B cell (primary cell): ENCODE measurements around the gene CACNA1D. TPM values are rescaled to one million over a fixed set of nuclear protein-coding genes. Genes with fewer than 3 reads are reported as not detected.

Experiments
- ATAC-seq: fragments of 200-7000 bp; cut with Tn5 transposase; one replicate; pipeline ENCODE4 v1.10.0; 2021; ENCODE audit warnings: low read depth, mild to moderate bottlenecking, moderate number of reproducible peaks, moderate library complexity
- CTCF ChIA-PET: fragments of 350-600 bp; sonication (Branson Sonifier 250); formaldehyde crosslinking; loops from one replicate; lab custom pipeline; 2021; ENCODE audit warnings: antibody characterized with exemption, inconsistent platforms; lab: Charles Lee
- POLR2A ChIA-PET: fragments of 350-600 bp; sonication (Branson Sonifier 250); formaldehyde crosslinking; loops from one replicate; lab custom pipeline; 2021; ENCODE audit warnings: antibody characterized with exemption; lab: Charles Lee
- DNase-seq: peaks from one replicate; pipeline ENCODE4 v3.0.0; 2013
- H2AFZ ChIP-seq: 2 replicates; pipeline ENCODE4 v1.6.1; 2012; ENCODE audit warnings: mild to moderate bottlenecking, low read depth, low read length; ENCODE audit not compliant: insufficient read depth, poor library complexity, severe bottlenecking
- H3K27ac ChIP-seq, 2 donors: 1 replicate in 1 of 2; 2 replicates in 1 of 2; pipeline ENCODE4 v1.5.1; 2012 to 2013; ENCODE audit warnings: low read length in 2 of 2, mild to moderate bottlenecking in 2 of 2, moderate library complexity in 1 of 2
- H3K27me3 ChIP-seq, 4 experiments: fragments of 200-600 bp in 1 of 4; sonication (generic) in 1 of 4; replicated peaks in 1 of 4; 1 replicate in 2 of 4; 2 replicates in 2 of 4; pipeline versions ENCODE4 v1.6.1 to v1.7.0; 2013 to 2016; ENCODE audit warnings: low read length in 3 of 4, mild to moderate bottlenecking in 2 of 4, mixed read lengths in 1 of 4, moderate library complexity in 1 of 4; ENCODE audit not compliant: insufficient read depth in 4 of 4, control insufficient read depth in 3 of 4; ENCODE audit errors: control extremely low read depth in 1 of 4
- H3K36me3 ChIP-seq, 2 experiments: replicated peaks in 1 of 2; 1 replicate in 1 of 2; 2 replicates in 1 of 2; pipeline versions ENCODE4 v1.6.1 to v1.7.1; 2013; ENCODE audit warnings: low read length in 1 of 2; ENCODE audit not compliant: insufficient read depth in 2 of 2, control insufficient read depth in 1 of 2; ENCODE audit errors: control extremely low read depth in 1 of 2, extremely low read depth in 1 of 2
- H3K4me1 ChIP-seq, 2 donors: fragments of 200-600 bp in 1 of 2; sonication (generic) in 1 of 2; 1 replicate in 1 of 2; 2 replicates in 1 of 2; pipeline versions ENCODE4 v1.5.1 to v1.6.1; 2013 to 2017; ENCODE audit warnings: low read length in 2 of 2; ENCODE audit not compliant: control insufficient read depth in 2 of 2, insufficient read depth in 2 of 2
- H3K4me2 ChIP-seq: replicated peaks from 2 replicates; pipeline ENCODE3; 2012; ENCODE audit warnings: mild to moderate bottlenecking, low read depth, low read length; ENCODE audit not compliant: poor library complexity, severe bottlenecking
- H3K4me3 ChIP-seq, 5 experiments: fragments of 200-600 bp in 1 of 5; sonication (generic) in 1 of 5; 1 replicate in 3 of 5; 2 replicates in 2 of 5; pipeline versions ENCODE4 v1.5.1 to v1.7.0; 2011 to 2016; ENCODE audit warnings: low read length in 4 of 5, mild to moderate bottlenecking in 4 of 5, low read depth in 2 of 5, control low read depth in 1 of 5, moderate library complexity in 1 of 5; ENCODE audit not compliant: insufficient read depth in 1 of 5; ENCODE audit errors: control extremely low read depth in 1 of 5, extremely low read depth in 1 of 5
- H3K79me2 ChIP-seq: fragments of 200-600 bp; sonication (generic); one replicate; pipeline ENCODE4 v1.6.0; 2016; ENCODE audit warnings: low read length; ENCODE audit not compliant: control insufficient read depth, insufficient read depth
- H3K9ac ChIP-seq: fragments of 200-600 bp; sonication (generic); 2 replicates; pipeline ENCODE4 v1.6.1; 2017; ENCODE audit warnings: mild to moderate bottlenecking, low read length, moderate library complexity
- H3K9me3 ChIP-seq, 3 donors: one replicate each; pipeline versions ENCODE4 v1.6.1 to v1.7.1; 2013; ENCODE audit warnings: low read length in 2 of 3; ENCODE audit not compliant: control insufficient read depth in 2 of 3, insufficient read depth in 1 of 3; ENCODE audit errors: control extremely low read depth in 1 of 3
- H4K20me1 ChIP-seq: 2 replicates; pipeline ENCODE4 v1.6.0; 2012; ENCODE audit warnings: mild to moderate bottlenecking, low read length; ENCODE audit not compliant: insufficient read depth, control insufficient read depth, poor library complexity, severe bottlenecking
- H3K27ac Mint-ChIP-seq: one replicate; pipeline ENCODE4 v1.8.0; 2021; ENCODE audit warnings: mixed read lengths
- H3K27me3 Mint-ChIP-seq: one replicate; pipeline ENCODE4 v1.8.0; 2021; ENCODE audit warnings: mixed read lengths
- H3K4me1 Mint-ChIP-seq: one replicate; pipeline ENCODE4 v1.8.0; 2021; ENCODE audit warnings: mixed read lengths
- H3K4me3 Mint-ChIP-seq: one replicate; pipeline ENCODE4 v1.8.0; 2021; ENCODE audit warnings: mixed read lengths
- H3K9me3 Mint-ChIP-seq: one replicate; pipeline ENCODE4 v1.8.0; 2022; ENCODE audit warnings: mixed read lengths; ENCODE audit not compliant: insufficient read depth
- CTCF ChIP-seq: fragments of 200-600 bp; IDR thresholded peaks from one replicate; pipeline ENCODE4 v1.8.0; 2022; ENCODE audit warnings: antibody characterized with exemption, mild to moderate bottlenecking
- EZH2 ChIP-seq: IDR thresholded peaks from 2 replicates; pipeline ENCODE4 v1.6.1; 2012; ENCODE audit warnings: borderline replicate concordance, low read depth, mild to moderate bottlenecking, moderate library complexity, low read length; ENCODE audit not compliant: insufficient read depth, poor library complexity, severe bottlenecking
- WGBS: methylation state at CpG from one replicate; pipeline ENCODE4 v1.1.5; 2013; ENCODE audit warnings: missing lambda C conversion rate; ENCODE audit not compliant: insufficient coverage; 5-methylcytosine and 5-hydroxymethylcytosine counted together
- intact Hi-C: fragments of 100-400 bp; cut with micrococcal nuclease; formaldehyde crosslinking; loops from one replicate; pipeline ENCODE4 v1.10.0; 2022
- polyA plus RNA-seq: library from polyadenylated mRNA; depleted of rRNA; stranded (reverse); fragments of >200 nt; gene quantifications from 2 replicates; pipeline ENCODE4 v1.2.3, GENCODE V29; 2012
- total RNA-seq, 2 donors: library from RNA; stranded (reverse); fragments of 120-200 nt in 1 of 2; gene quantifications; 1 replicate in 1 of 2; 2 replicates in 1 of 2; pipeline versions ENCODE4 v1.2.3 to v1.2.4, GENCODE V29; 2013 to 2022

CACNA1D gene
- total and polyA plus RNA-seq, 2 donors (not counting 1 experiment from before 2014, with no cell fraction given), result 0.06 to 0.07 TPM

- Histone ChIP-seq H4K20me1 (no peaks in the 10 kb centered on the region), H2AFZ (no peak overlapping the region), H3K79me2 (no peaks in the 10 kb centered on the region), H3K36me3 (no peaks in the 10 kb centered on the region), H3K4me2 (no peak overlapping the region), H3K27me3 (peaks cover 0 to 6% (median 2%) of the 10 kb centered on the region in 4 experiments), H3K4me1 (no peaks in the 10 kb centered on the region), H3K9me3 (no peaks in the 10 kb centered on the region), H3K9ac (no peak overlapping the region), H3K27ac (no peak overlapping the region), H3K4me3 (no peak overlapping the region)
- intact Hi-C loops, result no loop called here
- ChIA-PET CTCF (no interaction called here), POLR2A (no interaction called here)
- Mint-ChIP-seq H3K4me1 (no peaks in the 10 kb centered on the region), H3K4me3 (no peak overlapping the region), H3K27ac (no peak overlapping the region), H3K9me3 (no peaks in the 10 kb centered on the region), H3K27me3 (peaks cover 26% of the 10 kb centered on the region)
- ATAC-seq (no peak), DNase-seq (no peak)
- TF ChIP-seq CTCF (no peak), EZH2 (no peak)
- WGBS, result 88% methylated on average over 10 of the region's 10 CpGs
Observed at GRCh38 chr3:53628536-53629401, 134.4 kb downstream of the CACNA1D start.

DNA sequence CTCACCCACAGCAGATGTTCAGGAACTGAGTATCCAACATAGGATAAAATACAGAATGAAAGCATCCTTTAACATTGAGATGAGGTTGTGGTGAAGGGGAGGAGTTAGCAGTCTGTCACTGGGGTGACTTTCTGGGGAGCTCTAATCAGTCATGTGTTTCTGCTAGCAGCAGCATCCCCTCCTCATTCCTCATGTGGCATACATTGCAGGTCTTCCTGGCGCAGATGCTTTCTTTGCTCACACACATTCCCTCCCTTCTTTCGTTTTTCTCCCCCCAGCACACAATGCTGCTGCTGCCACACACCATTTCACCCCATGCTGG is 135.0 kb downstream of the CACNA1D start:
- H3K27me3 ChIP-seq, result peaks cover 0 to 8% (median 2%) of the 10 kb centered on the region in 4 experiments
- no peak for DNase-seq
- no peak overlapping the region for H3K27ac ChIP-seq
- CTCF ChIA-PET, result no interaction called here
- intact Hi-C loops, result no loop called here
- H3K9ac ChIP-seq, result no peak overlapping the region
- POLR2A ChIA-PET, result no interaction called here
- H4K20me1 ChIP-seq, result no peaks in the 10 kb centered on the region
- H3K9me3 ChIP-seq, result no peaks in the 10 kb centered on the region
- TF ChIP-seq EZH2, result no peak
- no peak for TF ChIP-seq CTCF
- H3K4me3 Mint-ChIP-seq, result no peak overlapping the region
- H3K9me3 Mint-ChIP-seq, result no peaks in the 10 kb centered on the region
- H3K79me2 ChIP-seq, result no peaks in the 10 kb centered on the region
- no peak overlapping the region for H3K4me2 ChIP-seq
- ATAC-seq, result no peak
- H2AFZ ChIP-seq, result no peak overlapping the region
- H3K27ac Mint-ChIP-seq, result no peak overlapping the region
- H3K4me1 Mint-ChIP-seq, result no peaks in the 10 kb centered on the region
- no peak overlapping the region for H3K4me3 ChIP-seq
- H3K36me3 ChIP-seq, result no peaks in the 10 kb centered on the region
- WGBS, result 100% methylated on average over 1 of the region's 2 CpGs
- no peaks in the 10 kb centered on the region for H3K4me1 ChIP-seq
- peaks cover 24% of the 10 kb centered on the region for H3K27me3 Mint-ChIP-seq
